ENCODE measurements around the gene DNAJC22.

GRCh38 chr12:49304161-49304560 lies 42.5 kb upstream of the DNAJC22 start:
- TF ChIP-seq FOXM1 (IDR thresholded peaks at IDR 0.05; ENCODE audit: borderline replicate concordance) = no peak
- TF ChIP-seq NFRKB (IDR thresholded peaks at IDR 0.05) = no peak
- TF ChIP-seq TARDBP (IDR thresholded peaks at IDR 0.05) = no peak
- no peak for TF ChIP-seq BHLHE40 (IDR thresholded peaks at IDR 0.05; ENCODE audit: borderline replicate concordance)
- TF ChIP-seq SP1 (IDR thresholded peaks at IDR 0.05) = no peak
- no peak for TF ChIP-seq PKNOX1 (IDR thresholded peaks at IDR 0.05)

Data from HEK293T (cell line).